Endodermal cell (in vitro differentiated cells): ENCODE results near the gene ZNF324. TPM values are rescaled to one million over a fixed set of nuclear protein-coding genes. Genes with fewer than 3 reads are reported as not detected.

ENCODE experiments used
- DNase-seq: peaks from one replicate; pipeline ENCODE4 v3.0.0-alpha.2; 2017
- H3K27ac ChIP-seq: 2 replicates; pipeline ENCODE4 v1.5.1; 2013; ENCODE audit warnings: mild to moderate bottlenecking, low read depth, low read length, moderate library complexity
- H3K27me3 ChIP-seq: 2 replicates; pipeline ENCODE4 v1.6.1; 2013; ENCODE audit warnings: mild to moderate bottlenecking, low read length, moderate library complexity; ENCODE audit not compliant: insufficient read depth, control insufficient read depth, poor library complexity, severe bottlenecking
- H3K36me3 ChIP-seq: 2 replicates; pipeline ENCODE4 v1.7.0; 2013; ENCODE audit warnings: mild to moderate bottlenecking, low read length, moderate library complexity; ENCODE audit not compliant: control insufficient read depth, insufficient read depth
- H3K4me1 ChIP-seq: one replicate; pipeline ENCODE4 v1.7.0; 2013; ENCODE audit warnings: low read length; ENCODE audit not compliant: control insufficient read depth, insufficient read depth
- H3K4me3 ChIP-seq: 2 replicates; pipeline ENCODE4 v1.5.1; 2013; ENCODE audit warnings: mild to moderate bottlenecking, low read length, moderate library complexity
- H3K9ac ChIP-seq: 2 replicates; pipeline ENCODE4 v1.6.1; 2013; ENCODE audit warnings: mild to moderate bottlenecking, low read length, moderate library complexity; ENCODE audit not compliant: poor library complexity, severe bottlenecking; ENCODE audit errors: extremely low read depth
- H3K9me3 ChIP-seq: 2 replicates; pipeline ENCODE4 v1.6.1; 2013; ENCODE audit warnings: mild to moderate bottlenecking, low read length, moderate library complexity; ENCODE audit not compliant: control insufficient read depth
- H3K27ac Mint-ChIP-seq: 2 replicates; pipeline ENCODE4 v1.8.0; 2020; ENCODE audit warnings: mixed read lengths
- H3K27me3 Mint-ChIP-seq: 2 replicates; pipeline ENCODE4 v1.8.0; 2021; ENCODE audit warnings: mild to moderate bottlenecking, mixed read lengths; ENCODE audit not compliant: insufficient read depth
- H3K36me3 Mint-ChIP-seq: 2 replicates; pipeline ENCODE4 v1.8.0; 2020; ENCODE audit warnings: low read depth, mixed read lengths
- H3K4me1 Mint-ChIP-seq: 2 replicates; pipeline ENCODE4 v1.8.0; 2020; ENCODE audit warnings: mixed read lengths
- H3K4me3 Mint-ChIP-seq: 2 replicates; pipeline ENCODE4 v1.8.0; 2020; ENCODE audit warnings: mild to moderate bottlenecking, moderate library complexity, mixed read lengths
- H3K9me3 Mint-ChIP-seq: 2 replicates; pipeline ENCODE4 v1.8.0; 2020; ENCODE audit warnings: mild to moderate bottlenecking, mixed read lengths
- CTCF ChIP-seq: fragments of 200-600 bp; sonication (generic); conservative IDR thresholded peaks from 2 replicates; pipeline ENCODE4 v1.5.0; 2021; ENCODE audit warnings: antibody characterized with exemption, mild to moderate bottlenecking
- WGBS, 2 experiments: methylation state at CpG; one replicate each; pipeline versions ENCODE4 v1.1.5 to v1.1.7; 2013; ENCODE audit warnings: missing lambda C conversion rate in 2 of 2, mixed read lengths in 1 of 2; ENCODE audit not compliant: insufficient coverage in 1 of 2, insufficient read length in 1 of 2; 5-methylcytosine and 5-hydroxymethylcytosine counted together
- total RNA-seq, 2 donors: library from RNA; stranded (reverse); fragmentation: NEBNext Ultra II Directional in 1 of 2; extraction: Animal tissue kit (Norgen Biotek cat#: 25700) in 1 of 2; gene quantifications; 2 replicates in 1 of 2; 3 replicates in 1 of 2; pipeline ENCODE4 v1.2.1, GENCODE V29; 2021

The ZNF324 gene
- total RNA-seq, 2 donors from 2014 or later: 7.0 to 8.7 TPM

GRCh38 chr19:58509731-58510083, 42.8 kb downstream of the ZNF324 start:
- no peak overlapping the region for H3K27ac ChIP-seq
- no peak for TF ChIP-seq CTCF
- no peaks in the 10 kb centered on the region for H3K4me1 ChIP-seq
- peaks cover 25% of the 10 kb centered on the region for H3K9me3 Mint-ChIP-seq
- no peak overlapping the region for H3K27ac Mint-ChIP-seq
- peaks cover 3% of the 10 kb centered on the region for H3K36me3 Mint-ChIP-seq
- peaks cover 5% of the 10 kb centered on the region for H3K27me3 Mint-ChIP-seq
- no peak overlapping the region for H3K4me3 Mint-ChIP-seq
- H3K36me3 ChIP-seq: no peaks in the 10 kb centered on the region
- no peaks in the 10 kb centered on the region for H3K27me3 ChIP-seq
- H3K4me1 Mint-ChIP-seq: no peaks in the 10 kb centered on the region
- H3K9ac ChIP-seq: no peak overlapping the region
- DNase-seq: no peak
- peaks cover 10% of the 10 kb centered on the region for H3K9me3 ChIP-seq
- 91 to 97% methylated on average over 11 of the region's 11 CpGs for WGBS, 2 experiments
- H3K4me3 ChIP-seq: no peak overlapping the region

- peaks cover 10% of the 10 kb centered on the region for H3K9me3 ChIP-seq
- no peaks in the 10 kb centered on the region for H3K36me3 ChIP-seq
- no peak overlapping the region for H3K4me3 ChIP-seq
- H3K27me3 ChIP-seq: no peaks in the 10 kb centered on the region
- H3K4me1 ChIP-seq: no peaks in the 10 kb centered on the region
- no peak for TF ChIP-seq CTCF
- no peak overlapping the region for H3K27ac ChIP-seq
- no peak for DNase-seq
- peaks cover under 1% of the 10 kb centered on the region for H3K4me1 Mint-ChIP-seq
- peaks cover 5% of the 10 kb centered on the region for H3K27me3 Mint-ChIP-seq
- H3K9me3 Mint-ChIP-seq: peaks cover 25% of the 10 kb centered on the region
- H3K4me3 Mint-ChIP-seq: no peak overlapping the region
- no peak overlapping the region for H3K9ac ChIP-seq
- peaks cover 6% of the 10 kb centered on the region for H3K36me3 Mint-ChIP-seq
- 85 to 96% methylated on average over 4 to 8 of the region's 8 CpGs for WGBS, 2 experiments
- H3K27ac Mint-ChIP-seq: no peak overlapping the region
Observed at GRCh38 chr19:58510084-58510862, 43.4 kb downstream of the ZNF324 start.

GRCh38 chr19:58511353-58512208, 44.7 kb downstream of the ZNF324 start, which contains the start of gene SLC27A5:
Gene SLC27A5, minus strand, starts transcription at chr19:58511992. Its CDS starts 37 bp downstream, at chr19:58511955.
- no peaks in the 10 kb centered on the region for H3K27me3 ChIP-seq
- H3K36me3 ChIP-seq: peaks cover 9% of the 10 kb centered on the region
- Mint-ChIP-seq H3K4me1 (peaks cover 10% of the 10 kb centered on the region), H3K9me3 (peaks cover 22% of the 10 kb centered on the region), H3K36me3 (peaks cover 16% of the 10 kb centered on the region), H3K27me3 (peaks cover 5% of the 10 kb centered on the region), H3K4me3 (no peak within 1 kb of the TSS), H3K27ac (no peak within 1 kb of the TSS)
- H3K27ac ChIP-seq: no peak within 1 kb of the TSS
- DNase-seq: no peak
- H3K9me3 ChIP-seq: peaks cover 10% of the 10 kb centered on the region
- no peak within 1 kb of the TSS for H3K9ac ChIP-seq
- TF ChIP-seq CTCF: no peak
- no peak within 1 kb of the TSS for H3K4me3 ChIP-seq
- WGBS, 2 experiments: 89 to 92% methylated on average over 19 to 25 of the region's 25 CpGs
- no peaks in the 10 kb centered on the region for H3K4me1 ChIP-seq
